GM12878 (cell line): ENCODE results near the gene PDCD10. TPM values are rescaled to one million over a fixed set of nuclear protein-coding genes. Genes with fewer than 3 reads are reported as not detected.

Experiments
- ATAC-seq: fragments of 200-7000 bp; cut with Tn5 transposase; 3 replicates; pipeline ENCODE4 v1.9.1; 2020; ENCODE audit warnings: mild to moderate bottlenecking, moderate library complexity
- BruUV-seq: library from RNA; stranded (reverse); fragments of 400-500 nt; replicated peaks from 2 replicates; lab custom pipeline; 2021; lab: Mats Ljungman, UMichigan
- CTCF ChIA-PET: fragments of 300-600 bp; sonication (Branson Sonifier 250); formaldehyde crosslinking; extraction: SDS; loops from one replicate; lab custom pipeline; 2021; ENCODE audit warnings: inconsistent platforms; lab: Yijun Ruan, JAX
- POLR2A ChIA-PET: fragments of 350-600 bp; formaldehyde crosslinking; extraction: SDS; loops from one replicate; lab custom pipeline; 2021; ENCODE audit warnings: inconsistent platforms; lab: Charles Lee
- RAD21 ChIA-PET: fragments of 300-600 bp; sonication (Branson Sonifier 250); formaldehyde crosslinking; loops from one replicate; lab custom pipeline; 2023; ENCODE audit warnings: antibody characterized with exemption; ENCODE audit not compliant: unreplicated experiment; lab: Charles Lee
- SMC1A ChIA-PET: fragments of 300-600 bp; sonication (Branson Sonifier 250); formaldehyde crosslinking; loops from one replicate; lab custom pipeline; 2023; ENCODE audit not compliant: unreplicated experiment, uncharacterized antibody; lab: Charles Lee
- DNase-seq: peaks from one replicate; pipeline ENCODE4 v3.0.0-alpha.2; 2011; ENCODE audit warnings: low read depth, low spot score
- FAIRE-seq: peaks from 3 replicates; lab custom pipeline; 2011; peaks lifted over from hg19 to GRCh38; lab: Jason Lieb, UNC
- H2AFZ ChIP-seq: 2 replicates; pipeline ENCODE4 v1.6.0; 2011; ENCODE audit warnings: low read depth, low read length, control low read depth; ENCODE audit not compliant: control insufficient read depth
- H3K27ac ChIP-seq: 2 replicates; pipeline ENCODE4 v1.5.1; 2011; ENCODE audit warnings: control low read depth; ENCODE audit not compliant: control insufficient read depth, insufficient read depth
- H3K27me3 ChIP-seq, 2 experiments: replicated peaks in 1 of 2; 2 replicates each; pipeline versions ENCODE4 v1.6.0 to v1.6.1; 2011; ENCODE audit warnings: low read length in 1 of 2; ENCODE audit not compliant: control insufficient read depth in 2 of 2, insufficient read depth in 2 of 2
- H3K36me3 ChIP-seq, 2 experiments: 2 replicates each; pipeline ENCODE4 v1.5.1; 2011; ENCODE audit warnings: low read length in 1 of 2; ENCODE audit not compliant: control insufficient read depth in 2 of 2, insufficient read depth in 2 of 2
- H3K4me1 ChIP-seq: 2 replicates; pipeline ENCODE4 v1.6.1; 2011; ENCODE audit warnings: mild to moderate bottlenecking, low read length, moderate library complexity, mixed read lengths; ENCODE audit not compliant: control insufficient read depth, insufficient read depth
- H3K4me2 ChIP-seq: 2 replicates; pipeline ENCODE4 v1.6.0; 2011; ENCODE audit warnings: control low read depth; ENCODE audit not compliant: control insufficient read depth, insufficient read depth
- H3K4me3 ChIP-seq: fragments of 200-600 bp; sonication (generic); 2 replicates; pipeline ENCODE4 v1.5.1; 2016
- H3K79me2 ChIP-seq: 2 replicates; pipeline ENCODE4 v1.6.0; 2011; ENCODE audit warnings: low read length; ENCODE audit not compliant: control insufficient read depth, insufficient read depth
- H3K9ac ChIP-seq: 2 replicates; pipeline ENCODE4 v1.8.0; 2011; ENCODE audit warnings: low read length, control low read depth, mixed read lengths; ENCODE audit not compliant: control insufficient read depth, insufficient read depth
- H3K9me3 ChIP-seq: replicated peaks from 3 replicates; pipeline ENCODE4 v1.5.1; 2011; ENCODE audit warnings: mild to moderate bottlenecking, low read length; ENCODE audit not compliant: control insufficient read depth, insufficient read depth
- H4K20me1 ChIP-seq: 2 replicates; pipeline ENCODE4 v1.6.0; 2011; ENCODE audit not compliant: control insufficient read depth, insufficient read depth
- E2F8 ChIP-seq: fragments of 450-650 bp; IDR thresholded peaks from 2 replicates; pipeline ENCODE4 v1.6.1; 2018; ENCODE audit warnings: mild to moderate bottlenecking, low read depth, moderate library complexity; ENCODE audit not compliant: partially characterized antibody
- ETV6 ChIP-seq, 2 experiments: fragments of 450-650 bp in 1 of 2; IDR thresholded peaks in 1 of 2; conservative IDR thresholded peaks in 1 of 2; 2 replicates each; pipeline ENCODE4 v1.6.1; 2014; ENCODE audit warnings: antibody characterized with exemption in 1 of 2, borderline replicate concordance in 1 of 2, low read depth in 1 of 2, mild to moderate bottlenecking in 1 of 2, moderate library complexity in 1 of 2
- HCFC1 ChIP-seq: fragments of 150-350 bp; IDR thresholded peaks from 2 replicates; pipeline ENCODE4 v1.6.1; 2014; ENCODE audit warnings: low read length
- HDGF ChIP-seq: fragments of 450-650 bp; IDR thresholded peaks from 2 replicates; pipeline ENCODE4 v1.6.1; 2016; ENCODE audit warnings: antibody characterized with exemption
- IRF5 ChIP-seq: fragments of 450-650 bp; IDR thresholded peaks from 2 replicates; pipeline ENCODE4 v1.6.1; 2017; ENCODE audit warnings: borderline replicate concordance
- JUNB ChIP-seq: IDR thresholded peaks from 2 replicates; pipeline ENCODE4 v1.6.1; 2016; ENCODE audit warnings: antibody characterized with exemption, mild to moderate bottlenecking
- MEF2A ChIP-seq: IDR thresholded peaks from 2 replicates; pipeline ENCODE4 v1.6.1; 2011; ENCODE audit warnings: low read depth, mild to moderate bottlenecking, low read length, moderate library complexity; ENCODE audit not compliant: insufficient read depth
- MYC ChIP-seq: IDR thresholded peaks from 2 replicates; pipeline ENCODE4 v1.6.1; 2011; ENCODE audit warnings: mild to moderate bottlenecking, low read length, moderate library complexity, inconsistent platforms; ENCODE audit not compliant: insufficient read depth, insufficient replicate concordance, insufficient read length, severe bottlenecking
- RELA ChIP-seq: fragments of 450-650 bp; IDR thresholded peaks from 2 replicates; pipeline ENCODE4 v1.8.0; 2014; ENCODE audit warnings: borderline replicate concordance; ENCODE audit not compliant: partially characterized antibody
- SMAD5 ChIP-seq: IDR thresholded peaks from 2 replicates; pipeline ENCODE4 v1.6.1; 2016; ENCODE audit warnings: antibody characterized with exemption, low read depth
- STAT1 ChIP-seq: fragments of 450-650 bp; conservative IDR thresholded peaks from 2 replicates; pipeline ENCODE4 v1.6.1; 2014; ENCODE audit warnings: antibody characterized with exemption, mild to moderate bottlenecking
- SUPT20H ChIP-seq: IDR thresholded peaks from 2 replicates; pipeline ENCODE4 v1.6.1; 2011; ENCODE audit warnings: low read depth, mild to moderate bottlenecking, low read length, moderate library complexity, borderline replicate concordance; ENCODE audit not compliant: control insufficient read depth
- in situ Hi-C: fragments of 300-500 bp; cut with MboI; formaldehyde crosslinking; loops from 9 replicates; pipeline ENCODE4 v1.14.3; 2018; ENCODE audit warnings: mixed read lengths
- intact Hi-C: fragments of 100-400 bp; cut with micrococcal nuclease; formaldehyde crosslinking; loops from one replicate; pipeline ENCODE4 v1.14.2; 2022; ENCODE audit not compliant: unreplicated experiment
- polyA plus RNA-seq, 11 experiments: library from polyadenylated mRNA; depleted of rRNA in 4 of 11; unstranded in 6 of 11; stranded (reverse) in 5 of 11; fragments of >200 nt; fragmentation: Nextera tagmentation in 4 of 11; fragmentation: Illumina TruSeq in 1 of 11; extraction: Ambion mirVana in 4 of 11; extraction: Trizol in 1 of 11; gene quantifications; 1 replicate in 1 of 11; 2 replicates in 10 of 11; pipeline versions ENCODE4 v1.2.1 to v1.2.3, GENCODE V29; 2011 to 2016; ENCODE audit warnings: inconsistent platforms in 2 of 11, missing spikeins in 2 of 11, low read depth in 1 of 11
- total RNA-seq, 4 experiments: library from RNA; depleted of rRNA in 3 of 4; stranded (reverse); fragments of >200 nt in 3 of 4; fragmentation: Illumina TruSeq in 1 of 4; extraction: Trizol in 1 of 4; gene quantifications; 2 replicates each; pipeline versions ENCODE4 v1.2.1 to v1.2.3, GENCODE V29; 2013 to 2021

Gene PDCD10
- total and polyA plus RNA-seq, 10 of the 15 experiments (the other 5 are each of a cell fraction or from before 2014, with no cell fraction given) = 64.1 to 247 (median 125) TPM

DNA sequence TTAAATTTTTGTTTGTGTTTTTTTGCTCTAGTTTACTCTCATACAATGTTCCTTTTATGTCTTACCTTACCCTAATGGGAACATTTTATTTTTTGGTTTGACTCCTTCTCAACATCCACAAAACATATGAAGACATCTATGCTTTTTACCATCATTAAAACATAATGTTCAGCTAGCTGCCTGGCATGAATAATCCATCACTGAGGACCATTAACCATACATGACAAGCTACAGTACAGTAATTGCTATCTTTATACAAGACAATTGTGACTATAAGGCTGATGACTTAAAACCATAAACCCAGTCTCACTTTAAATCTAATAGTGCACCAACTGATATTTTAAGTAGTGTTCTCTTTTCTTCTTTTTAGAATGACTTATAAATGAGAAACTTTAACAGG lies 14.5 kb upstream of the PDCD10 start:
- ChIA-PET SMC1A (interaction anchor here (1.1 to 5.9 kb wide), 9 partner anchors 8 to 133 kb away, joined by 3 to 36 read pairs (median 6); partner anchors contain the start of genes PDCD10 and SERPINI1), RAD21 (interaction anchor here (1.3 to 3.0 kb wide), 6 partner anchors 8 to 64 kb away, joined by 3 to 17 read pairs (median 6); partner anchors contain the start of genes PDCD10 and SERPINI1), CTCF (interaction anchor here (1.1 to 5.7 kb wide), 7 partner anchors 8 to 368 kb away, joined by 5 to 29 read pairs (median 6); partner anchors contain the start of genes PDCD10, SERPINI1 and ZBBX), POLR2A (interaction anchor here (2.7 kb wide), 1 partner anchor 14 kb away, joined by 14 read pairs; the partner anchor contains the start of genes PDCD10 and SERPINI1)
- intact Hi-C loops (no loop called here), in situ Hi-C loops (no loop called here)
- H3K9me3 ChIP-seq = no peaks in the 10 kb centered on the region
- no peak overlapping the region for H3K4me3 ChIP-seq
- H2AFZ ChIP-seq = no peak overlapping the region
- no peak for ATAC-seq
- no peaks in the 10 kb centered on the region for H3K79me2 ChIP-seq
- no peak overlapping the region for H3K4me2 ChIP-seq
- H3K4me1 ChIP-seq = peaks cover 20% of the 10 kb centered on the region
- no peaks in the 10 kb centered on the region for H3K27me3 ChIP-seq
- H3K27ac ChIP-seq = no peak overlapping the region
- no TSS peak for BruUV-seq
- no peaks in the 10 kb centered on the region for H4K20me1 ChIP-seq
- DNase-seq = no peak
- no peak for FAIRE-seq
- no peak overlapping the region for H3K9ac ChIP-seq
- no peaks in the 10 kb centered on the region for H3K36me3 ChIP-seq
- no peak for TF ChIP-seq JUNB
- TF ChIP-seq HCFC1 = no peak
- TF ChIP-seq MEF2A = no peak
- no peak for TF ChIP-seq ETV6 (conservative IDR thresholded peaks at IDR 0.05 in 1 of 2, IDR thresholded peaks at IDR 0.05 in 1 of 2; ENCODE audit: borderline replicate concordance in 1 of 2, low read depth in 1 of 2)
- no peak for TF ChIP-seq SMAD5
- TF ChIP-seq SUPT20H = no peak
- no peak for TF ChIP-seq HDGF
- no peak for TF ChIP-seq STAT1
- no peak for TF ChIP-seq RELA
- no peak for TF ChIP-seq IRF5
- no peak for TF ChIP-seq MYC
- no peak for TF ChIP-seq E2F8
